ENCODE results near the gene STOX2. TPM values are rescaled to one million over a fixed set of nuclear protein-coding genes. Genes with fewer than 3 reads are reported as not detected.

The STOX2 gene
- total and polyA plus RNA-seq, 12 donors: 2.2 to 25.5 (median 13.7) TPM

- no peaks in the 10 kb centered on the region for H3K9me3 ChIP-seq
- peaks cover 0 to 23% (median 20%) of the 10 kb centered on the region in 9 donors for H3K4me1 ChIP-seq
- H3K27me3 ChIP-seq: no peaks in the 10 kb centered on the region
- intact Hi-C loops (cut with DNase I): loop anchor here in 1 of 10 donors (5.0 kb wide), 1 partner anchor 105 kb away; the partner anchor contains the start of gene STOX2
- peaks cover 0 to 38% (median 14%) of the 10 kb centered on the region in 9 donors for H3K36me3 ChIP-seq
- no peak for DNase-seq
- WGBS, 2 donors: 14 to 29% methylated on average over 2 of the region's 2 CpGs
- peak overlapping the region in 2 of 10 donors; percentile 24 to 33 for H3K27ac ChIP-seq
- TF ChIP-seq CTCF (IDR thresholded peaks at IDR 0.05): no peak
- no peak overlapping the region for H3K4me3 ChIP-seq
- ATAC-seq: peak in 7 of 8 donors; percentile 20 to 80 (median 41)
These were observed 106.8 kb downstream of the STOX2 start for GRCh38 chr4:184011826-184012380.

GRCh38 chr4:184012937-184013336 is 107.8 kb downstream of the STOX2 start:
- H3K27ac ChIP-seq: peak overlapping the region in 2 of 10 donors; percentile 2 to 10
- TF ChIP-seq CTCF (IDR thresholded peaks at IDR 0.05): no peak
- peak in 4 of 8 donors; percentile 42 to 65 (median 48) for ATAC-seq
- DNase-seq: no peak
- peaks cover 0 to 48% (median 14%) of the 10 kb centered on the region in 9 donors for H3K36me3 ChIP-seq
- 10 to 20% methylated on average over 3 of the region's 3 CpGs for WGBS, 2 donors
- H3K9me3 ChIP-seq: no peaks in the 10 kb centered on the region
- H3K4me3 ChIP-seq: no peak overlapping the region
- peaks cover 0 to 23% (median 20%) of the 10 kb centered on the region in 9 donors for H3K4me1 ChIP-seq
- intact Hi-C loops (cut with DNase I): loop anchor here in 1 of 10 donors (5.0 kb wide), 1 partner anchor 106 kb away; the partner anchor contains the start of gene STOX2
- H3K27me3 ChIP-seq: no peaks in the 10 kb centered on the region

GRCh38 chr4:184014301-184014700 is 109.2 kb downstream of the STOX2 start:
- WGBS, 2 donors: 92 to 97% methylated on average over 6 of the region's 6 CpGs
- intact Hi-C loops (cut with DNase I): loop anchor here in 1 of 10 donors (5.0 kb wide), 1 partner anchor 107 kb away; the partner anchor contains the start of gene STOX2
- H3K27ac ChIP-seq: no peak overlapping the region
- no peak for TF ChIP-seq CTCF (IDR thresholded peaks at IDR 0.05)
- no peak for ATAC-seq
- H3K27me3 ChIP-seq: no peaks in the 10 kb centered on the region
- H3K36me3 ChIP-seq: peaks cover 0 to 51% (median 11%) of the 10 kb centered on the region in 9 donors
- H3K9me3 ChIP-seq: no peaks in the 10 kb centered on the region
- DNase-seq: no peak
- H3K4me3 ChIP-seq: no peak overlapping the region
- H3K4me1 ChIP-seq: peaks cover 0 to 25% (median 20%) of the 10 kb centered on the region in 9 donors

GRCh38 chr4:184016759-184017668 is 111.9 kb downstream of the STOX2 start:
- Histone ChIP-seq H3K9me3 (no peaks in the 10 kb centered on the region), H3K4me1 (peaks cover 3 to 41% (median 22%) of the 10 kb centered on the region in 9 donors), H3K36me3 (peaks cover 0 to 25% (median 0%) of the 10 kb centered on the region in 9 donors), H3K27me3 (no peaks in the 10 kb centered on the region), H3K4me3 (peak overlapping the region in 1 of 10 donors; percentile 16), H3K27ac (no peak overlapping the region)
- WGBS, 2 donors: 70 to 78% methylated on average over 20 of the region's 20 CpGs
- no peak for DNase-seq
- ATAC-seq: no peak
- TF ChIP-seq CTCF (IDR thresholded peaks at IDR 0.05): no peak
- intact Hi-C loops (cut with DNase I): no loop called here
